HG02623 (cell line): Measurements from ENCODE around the gene SOWAHA.
"Not testable (repeated sequence)": the region's sequence is repeated elsewhere in the genome, so short reads cannot be mapped to it uniquely, and the experiment has no call there.

ENCODE experiments used
- ATAC-seq: cut with Tn5 transposase; IDR thresholded peaks from one replicate; pipeline ENCODE4 v1.9.1; 2021; ENCODE audit warnings: moderate library complexity; ENCODE audit not compliant: unreplicated experiment

Gene SOWAHA

DNA sequence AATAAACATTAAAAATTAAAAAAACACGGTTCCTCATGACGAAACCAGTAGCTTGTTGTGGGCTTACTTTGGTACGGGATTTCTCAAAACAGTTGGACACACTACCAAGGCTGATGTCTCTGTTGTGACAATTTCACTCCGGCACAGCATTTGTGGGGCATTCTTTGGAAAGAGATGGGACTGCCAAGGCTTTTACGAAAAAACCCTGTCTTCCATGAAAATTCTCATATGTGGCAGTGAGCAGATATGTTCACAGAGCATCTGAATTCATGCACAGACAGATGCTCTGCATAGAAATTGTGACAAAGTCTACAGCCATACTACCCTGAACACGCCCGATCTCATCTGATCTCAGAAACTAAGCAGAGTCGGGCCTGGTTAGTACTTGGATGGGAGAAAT is 35.2 kb downstream of the SOWAHA start:
- no peak for ATAC-seq

DNA sequence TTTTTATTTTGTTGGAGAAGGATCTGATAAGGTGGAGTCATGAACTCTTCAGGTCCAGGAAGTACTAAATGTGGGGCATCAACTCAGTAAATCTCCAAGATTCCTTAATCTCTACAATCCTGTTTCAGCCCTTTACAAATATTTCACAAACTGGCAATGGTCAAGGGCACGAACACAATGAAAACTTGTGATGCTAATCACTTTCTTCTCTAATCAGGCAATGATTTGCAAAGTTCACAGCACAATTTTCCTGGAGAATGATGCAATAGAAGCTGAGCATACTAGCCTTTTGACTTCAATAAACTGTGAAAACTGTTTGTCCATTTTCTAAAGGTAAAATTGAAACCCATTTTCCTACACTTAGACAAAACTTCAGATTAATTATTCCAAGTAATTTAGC is 36.2 kb downstream of the SOWAHA start:
- ATAC-seq: no peak

DNA sequence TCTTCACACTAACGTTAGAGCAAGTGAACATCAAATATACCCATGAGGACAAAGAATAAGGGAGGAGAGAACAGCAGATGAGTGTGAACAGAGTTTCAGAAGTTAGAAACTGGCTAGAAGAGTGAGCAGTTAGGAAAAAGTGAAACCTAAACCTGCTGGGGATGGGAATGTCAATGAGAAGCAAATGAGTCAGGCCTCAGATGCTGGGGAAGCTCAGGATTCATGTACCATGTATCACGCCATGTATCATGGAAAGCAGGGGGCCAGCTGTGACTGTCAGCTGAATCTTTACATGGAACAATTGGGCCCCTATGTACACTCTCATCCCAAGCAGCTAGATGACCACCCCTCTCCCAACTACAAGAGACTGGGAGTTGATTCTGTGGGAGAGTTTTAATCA is 37.0 kb downstream of the SOWAHA start:
- ATAC-seq: no peak

DNA sequence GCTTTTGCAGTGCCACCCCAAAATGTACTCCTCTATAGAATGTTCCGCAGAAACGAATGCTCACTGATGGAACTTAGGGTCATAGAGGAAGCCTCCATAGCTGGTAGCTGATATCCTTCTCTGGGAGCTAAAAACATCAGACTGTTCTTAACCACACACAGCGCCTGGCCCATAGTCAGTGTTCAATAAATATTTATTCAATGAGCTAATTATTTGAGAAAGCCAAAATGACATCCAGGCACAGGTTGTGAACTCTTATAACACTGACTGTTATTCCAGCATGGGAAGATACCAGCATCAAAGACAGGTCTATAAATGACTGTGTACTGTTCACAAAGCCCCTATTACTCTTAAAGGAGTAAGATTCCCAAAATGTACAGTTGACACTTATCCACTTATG is 40.2 kb downstream of the SOWAHA start:
- no peak for ATAC-seq

DNA sequence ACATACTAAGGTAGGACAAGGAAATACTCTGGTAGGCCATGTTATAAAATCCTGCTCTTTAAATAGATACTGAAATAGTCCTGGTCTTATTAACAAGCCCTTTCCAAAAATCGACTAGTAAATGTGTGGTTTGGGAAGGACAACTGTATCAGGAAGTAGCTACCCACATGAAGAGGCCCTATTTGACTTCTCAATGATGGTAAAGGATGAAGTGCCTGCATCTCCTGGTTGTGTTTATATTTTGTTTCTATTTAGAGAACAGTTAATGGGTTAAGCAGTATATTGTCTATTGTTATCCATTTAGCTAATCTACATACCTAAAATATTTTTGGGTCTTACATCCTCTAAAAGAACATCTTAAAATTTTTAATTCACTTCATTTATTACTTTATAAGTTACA is 40.7 kb downstream of the SOWAHA start:
- ATAC-seq: no peak

DNA sequence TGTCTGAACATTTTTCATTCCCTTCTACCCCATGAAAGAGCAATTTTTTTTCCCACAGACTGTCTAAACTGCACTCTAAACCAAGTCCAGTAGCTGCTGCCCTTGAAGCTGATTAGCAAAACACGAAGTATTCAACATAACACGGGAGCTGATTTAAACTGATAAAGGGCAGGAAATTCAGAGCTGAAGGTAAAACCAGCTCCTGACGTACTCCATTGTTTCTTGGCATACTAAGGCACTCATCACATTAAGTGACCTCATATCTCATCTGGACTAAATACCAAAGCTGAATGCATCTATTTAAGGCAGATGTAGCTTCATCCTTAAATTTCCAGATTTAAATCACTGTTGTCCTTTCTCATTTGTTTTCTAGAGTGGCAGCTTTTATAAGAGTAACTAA is 41.2 kb downstream of the SOWAHA start:
- ATAC-seq: no peak

DNA sequence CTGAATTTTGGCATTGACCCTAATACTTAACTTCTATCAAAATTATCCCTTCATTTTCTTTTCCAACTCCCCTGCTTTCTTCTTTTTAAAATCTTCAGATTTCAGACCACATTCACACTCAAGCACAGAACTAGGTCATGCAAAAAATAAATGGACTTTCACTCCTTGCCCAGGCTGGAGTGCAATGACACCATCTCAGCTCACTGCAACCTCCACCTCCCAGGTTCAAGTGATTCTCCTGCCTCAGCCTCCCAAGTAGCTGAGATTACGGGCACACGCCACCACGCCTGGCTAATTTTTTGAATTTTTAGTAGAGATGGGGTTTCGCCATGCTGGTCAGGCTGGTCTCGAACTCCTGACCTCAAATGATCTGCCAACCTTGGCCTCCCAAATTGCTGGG is 41.9 kb downstream of the SOWAHA start:
- not testable (repeated sequence) for ATAC-seq

DNA sequence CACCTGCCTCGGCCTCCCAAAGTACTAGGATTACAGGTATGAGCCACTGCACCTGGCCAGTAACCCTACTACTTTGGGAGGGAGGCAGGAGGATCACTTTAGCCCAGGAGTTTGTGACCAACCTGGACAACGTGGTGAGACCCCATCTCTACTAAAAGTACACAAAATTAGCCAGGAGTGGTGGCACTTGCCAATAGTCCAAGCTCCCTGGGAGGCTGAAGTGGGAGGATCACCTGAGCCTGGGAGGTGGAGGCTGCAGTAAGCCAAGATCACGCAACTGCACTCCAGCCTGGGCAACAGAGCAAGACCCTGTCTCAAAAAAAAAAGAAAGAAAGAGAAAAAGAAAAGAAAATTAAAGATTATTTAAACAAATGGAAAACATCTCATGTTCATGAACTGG is 42.9 kb downstream of the SOWAHA start:
- ATAC-seq: no peak

DNA sequence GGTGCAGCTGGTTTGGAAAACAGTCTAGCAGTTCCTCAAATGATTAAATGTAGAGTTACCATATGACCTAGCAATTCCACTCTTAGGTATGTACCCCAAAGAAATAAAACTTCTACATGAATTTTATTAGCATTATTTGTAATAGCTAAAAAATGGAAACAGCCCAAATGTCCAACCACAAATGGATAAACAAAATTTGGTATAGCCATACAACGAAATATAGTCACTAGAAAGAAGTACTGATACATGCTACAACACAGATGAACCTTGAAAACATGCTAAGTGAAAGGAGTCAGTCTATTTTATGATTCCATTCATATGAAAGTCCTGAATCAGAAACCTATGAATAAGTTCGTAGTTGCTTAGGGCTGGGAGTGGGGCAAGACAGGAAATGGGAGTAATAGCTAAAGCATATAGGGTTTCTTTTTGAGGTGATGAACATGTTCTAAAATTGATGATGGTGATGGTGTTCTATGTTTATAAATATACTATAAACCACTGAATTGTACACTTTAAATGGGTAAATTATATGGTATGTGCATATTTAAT is 46.9 kb downstream of the SOWAHA start:
- no peak for ATAC-seq

DNA sequence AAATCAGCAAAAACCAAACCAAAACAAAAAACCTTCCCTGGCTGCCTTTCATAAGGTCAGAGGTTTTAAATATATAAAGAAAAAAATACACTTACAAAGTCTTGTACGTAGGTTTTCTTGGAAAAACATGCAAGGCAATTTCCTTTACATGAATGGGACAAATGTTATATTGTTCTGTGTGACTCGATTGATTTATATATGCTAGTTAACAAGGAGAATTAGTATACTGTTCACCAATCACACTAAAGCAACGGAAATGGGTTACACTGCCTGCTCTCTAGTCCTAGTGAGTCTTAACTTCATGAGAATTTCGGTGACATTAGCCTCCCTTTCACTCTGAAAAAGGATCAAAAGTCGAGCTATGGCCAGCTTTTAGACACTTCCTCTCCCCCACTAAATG is 47.6 kb downstream of the SOWAHA start:
- no peak for ATAC-seq

DNA sequence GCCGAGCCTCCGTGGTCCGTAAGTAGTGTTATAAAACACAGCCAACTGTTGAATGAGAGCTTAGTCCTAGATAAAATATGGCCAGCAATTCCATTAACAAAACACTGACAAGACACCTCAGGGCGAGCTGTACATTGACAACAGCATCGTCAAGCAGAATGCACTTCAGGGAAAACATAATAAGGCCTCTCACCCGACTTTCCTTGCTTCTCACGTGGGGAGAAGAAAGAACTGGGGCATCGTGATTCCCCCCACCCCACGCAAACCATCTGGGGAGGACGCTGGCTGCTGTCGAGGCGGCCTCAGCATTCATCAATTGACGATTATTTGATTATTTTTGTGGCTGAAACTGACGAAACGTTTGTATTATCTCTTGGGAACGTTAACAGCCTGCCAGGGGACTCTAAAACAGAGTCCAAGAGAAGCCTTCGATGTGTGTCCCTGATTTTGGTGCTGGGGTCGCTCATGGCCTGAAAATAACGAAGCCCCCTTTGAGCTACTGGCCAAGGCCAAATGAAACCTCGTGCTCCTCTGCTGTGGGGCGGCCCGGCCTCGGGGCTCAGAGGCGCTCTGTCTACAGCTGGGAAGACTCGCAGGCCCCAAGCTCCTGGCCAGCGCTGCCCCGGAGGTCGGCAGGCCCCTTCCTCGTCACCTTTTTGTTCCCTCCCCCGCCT is 52.7 kb downstream of the SOWAHA start:
- peak; percentile 8 for ATAC-seq
